HL-60/S4 (cell line): ENCODE results near the gene GABRR2.
"Not testable (repeated sequence)": the region's sequence is repeated elsewhere in the genome, so short reads cannot be mapped to it uniquely, and the experiment has no call there.

Experiments
- in situ Hi-C: fragments of 300-500 bp; cut with MboI; formaldehyde crosslinking; loops from 2 replicates; pipeline ENCODE4 v1.14.3; 2022; ENCODE audit warnings: low sequenced_read_pairs

The GABRR2 gene

DNA sequence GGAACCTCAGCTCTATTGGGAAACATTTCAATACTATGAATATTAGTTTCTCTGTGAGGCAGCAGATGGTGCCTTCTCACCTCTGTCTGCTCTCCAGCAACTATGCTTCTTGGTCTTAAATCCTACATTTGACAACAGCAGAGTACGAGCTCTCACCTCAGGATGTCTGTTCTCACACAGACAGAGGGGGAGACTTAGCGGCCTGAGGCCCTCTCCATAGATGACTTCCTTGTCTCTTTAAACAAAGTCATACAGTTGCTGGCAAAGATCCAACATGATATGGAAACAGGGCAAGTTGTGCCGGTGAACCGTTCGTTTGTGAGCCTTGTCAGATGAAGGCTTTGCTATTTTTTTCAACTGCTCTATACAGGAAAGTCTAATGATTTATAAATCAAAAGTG lies 54.3 kb downstream of the GABRR2 start:
- in situ Hi-C loops = no loop called here

DNA sequence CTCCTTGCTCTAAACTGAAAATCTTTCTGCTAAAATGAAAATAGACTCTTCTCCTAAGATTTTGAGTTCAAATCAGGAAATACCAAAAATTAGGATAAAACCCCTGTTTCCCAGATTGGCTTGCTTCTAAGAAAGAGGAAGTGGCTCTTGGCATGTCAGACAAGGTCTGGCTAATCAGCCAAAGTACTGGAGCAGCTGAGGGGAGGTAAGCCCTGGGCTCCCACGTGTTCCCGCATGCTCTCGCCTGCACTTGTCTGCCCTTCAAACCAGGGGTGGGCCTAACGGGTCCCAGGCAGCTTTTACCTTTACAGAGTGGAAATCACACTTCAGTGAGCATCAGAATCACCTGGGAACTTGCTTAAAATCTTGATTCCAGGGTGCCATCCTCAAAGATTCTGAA lies 54.8 kb downstream of the GABRR2 start:
- in situ Hi-C loops = no loop called here

DNA sequence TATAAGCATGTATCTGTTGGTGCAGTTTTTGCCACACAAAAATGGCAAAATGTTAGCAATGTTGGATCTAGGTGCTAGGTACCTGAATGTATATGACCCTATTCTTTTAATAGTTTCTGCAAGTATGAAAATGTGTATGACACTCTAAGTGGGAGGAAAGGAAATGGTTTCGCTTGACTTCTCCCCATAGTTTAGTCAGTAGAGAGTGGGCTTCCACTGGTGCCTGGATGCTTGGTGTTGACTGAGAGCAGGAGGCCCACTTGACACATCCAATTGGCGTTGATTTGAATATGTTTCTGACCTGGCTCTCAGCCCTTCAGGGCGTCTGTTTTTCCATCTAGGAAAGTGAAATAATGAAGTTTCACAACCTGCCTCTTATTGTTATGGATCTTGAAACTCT lies 56.2 kb downstream of the GABRR2 start:
- in situ Hi-C loops = no loop called here

DNA sequence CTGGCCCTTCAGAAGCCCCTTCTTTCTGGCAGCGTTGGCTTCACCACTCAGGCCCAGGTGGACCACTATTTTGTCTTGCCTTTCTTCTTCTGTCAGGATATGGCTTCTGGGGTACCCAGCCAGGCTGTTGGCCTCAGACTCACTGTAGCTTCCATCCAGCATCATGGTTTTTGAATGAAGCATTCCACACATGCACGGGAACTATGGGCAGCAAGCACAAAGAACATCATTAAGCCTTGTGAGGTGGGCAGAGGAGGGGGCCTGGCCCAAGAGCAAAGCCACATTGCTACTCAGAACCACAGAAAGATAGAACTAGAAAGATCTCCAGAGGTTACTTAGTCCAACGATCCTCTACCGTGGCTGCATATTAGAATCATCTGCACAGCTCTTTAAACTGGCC lies 57.3 kb downstream of the GABRR2 start:
- in situ Hi-C loops = no loop called here

DNA sequence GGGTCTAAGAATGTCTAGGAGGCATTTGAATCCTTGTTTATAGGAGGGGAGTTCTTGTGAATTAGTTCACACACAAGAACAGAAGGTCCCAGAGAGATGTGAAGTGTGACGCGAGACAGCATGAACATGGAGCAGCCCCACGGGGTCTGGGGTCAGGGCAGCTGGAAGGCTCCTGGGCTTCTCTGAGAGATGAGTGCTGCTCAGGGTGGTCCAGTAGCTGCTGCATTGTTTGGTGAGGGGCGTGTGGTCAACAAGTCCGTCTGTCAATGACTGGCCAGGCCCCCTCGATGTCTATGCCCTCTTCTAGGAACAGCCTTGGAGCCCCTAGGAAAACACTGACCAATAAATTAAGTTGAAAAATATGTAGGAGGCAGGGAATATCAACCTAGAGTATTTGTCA lies 57.8 kb downstream of the GABRR2 start:
- in situ Hi-C loops = no loop called here

DNA sequence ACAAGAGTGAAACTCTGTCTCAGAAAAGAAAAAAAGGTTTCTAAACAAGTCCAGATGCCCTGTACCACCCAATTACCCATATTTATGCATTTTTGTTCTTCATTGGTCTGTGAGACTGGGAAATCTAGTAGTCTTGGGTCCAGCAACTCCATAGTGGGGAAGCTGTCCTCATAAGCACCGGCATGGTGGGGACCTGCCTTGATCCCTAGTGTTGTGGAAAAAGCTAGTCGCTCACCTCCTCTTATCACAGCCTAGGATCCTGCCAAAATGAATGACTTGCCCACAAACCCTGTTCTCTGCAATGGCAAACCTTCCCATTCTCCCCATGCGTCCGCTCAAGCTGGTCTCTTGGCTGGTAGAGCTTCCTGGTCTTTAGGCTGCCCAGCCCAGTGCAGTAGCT lies 59.7 kb downstream of the GABRR2 start:
- in situ Hi-C loops = no loop called here

DNA sequence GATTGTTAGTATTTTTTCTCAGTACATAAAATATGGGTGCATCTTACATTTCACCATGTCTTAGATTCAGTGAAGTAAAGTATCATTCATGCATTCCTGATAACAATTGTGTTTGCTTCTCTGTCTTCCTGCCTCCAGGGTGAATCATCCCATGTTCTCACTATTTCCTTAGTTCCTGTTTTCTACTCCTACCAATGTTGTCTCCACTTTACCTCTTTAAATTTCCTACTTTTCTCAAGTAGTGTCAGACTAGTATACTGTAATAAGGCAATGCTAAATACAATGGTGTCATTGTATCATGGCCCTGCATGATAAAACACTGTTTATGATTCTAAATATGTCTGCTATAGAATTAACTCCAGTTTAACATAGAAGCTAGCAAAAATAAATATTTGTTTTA lies 60.5 kb downstream of the GABRR2 start:
- in situ Hi-C loops = no loop called here

DNA sequence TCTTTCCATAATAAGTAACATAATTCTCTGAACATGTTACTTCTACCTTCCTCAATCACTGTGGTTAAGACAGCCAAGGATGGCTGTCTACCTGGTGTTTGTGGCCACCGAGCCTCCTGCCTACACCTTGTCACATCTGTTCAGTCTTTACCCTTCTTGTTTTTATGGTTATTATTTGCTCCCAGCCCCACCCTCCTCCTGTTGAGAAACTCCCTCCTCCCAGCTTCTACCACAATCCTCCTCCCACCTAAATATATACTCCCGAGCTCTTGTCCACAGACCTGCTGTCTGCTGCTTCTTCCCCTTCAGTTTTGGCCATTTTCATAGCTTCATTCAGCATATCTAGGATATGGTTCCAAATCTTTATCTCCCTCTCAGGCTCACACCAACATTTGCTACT lies 62.2 kb downstream of the GABRR2 start:
- in situ Hi-C loops = no loop called here

DNA sequence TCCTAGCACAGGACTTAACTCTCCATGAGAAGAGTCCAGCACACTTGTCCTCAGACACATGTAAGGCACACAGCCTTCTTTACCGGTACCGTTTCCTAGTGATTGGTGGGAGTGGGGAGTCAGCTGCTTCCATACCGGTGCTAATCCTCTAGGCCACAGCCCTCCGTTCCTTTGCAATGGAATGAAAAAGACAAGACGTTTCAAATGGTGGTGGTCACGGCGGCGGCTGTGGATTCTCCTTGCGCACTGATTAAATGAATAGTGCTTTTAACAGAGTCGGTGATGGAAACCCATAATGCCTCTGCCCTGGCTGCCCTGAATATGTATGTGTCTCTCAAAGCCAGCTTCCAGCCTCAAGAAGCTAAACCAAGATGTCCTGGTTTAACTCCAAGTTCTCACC lies 63.1 kb downstream of the GABRR2 start:
- in situ Hi-C loops = no loop called here

DNA sequence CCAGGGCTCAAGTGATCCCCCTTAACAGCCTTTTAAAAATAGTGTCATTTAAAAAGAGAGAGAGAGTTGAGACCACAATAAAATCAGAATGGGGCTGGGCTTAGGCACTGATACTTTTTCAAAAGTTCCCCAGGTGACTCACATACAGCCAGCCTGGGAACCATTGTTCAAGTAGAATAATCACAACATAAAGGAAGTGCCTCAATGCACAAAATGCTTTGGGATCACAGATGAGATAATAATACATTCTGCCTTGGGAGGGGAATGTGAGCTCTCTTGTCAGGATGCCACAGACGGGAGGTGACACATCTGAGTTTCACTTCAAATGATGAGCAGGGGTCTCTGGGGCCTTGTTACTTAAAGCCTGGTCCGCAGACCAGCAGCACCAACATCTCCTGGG lies 63.9 kb downstream of the GABRR2 start:
- in situ Hi-C loops = no loop called here

DNA sequence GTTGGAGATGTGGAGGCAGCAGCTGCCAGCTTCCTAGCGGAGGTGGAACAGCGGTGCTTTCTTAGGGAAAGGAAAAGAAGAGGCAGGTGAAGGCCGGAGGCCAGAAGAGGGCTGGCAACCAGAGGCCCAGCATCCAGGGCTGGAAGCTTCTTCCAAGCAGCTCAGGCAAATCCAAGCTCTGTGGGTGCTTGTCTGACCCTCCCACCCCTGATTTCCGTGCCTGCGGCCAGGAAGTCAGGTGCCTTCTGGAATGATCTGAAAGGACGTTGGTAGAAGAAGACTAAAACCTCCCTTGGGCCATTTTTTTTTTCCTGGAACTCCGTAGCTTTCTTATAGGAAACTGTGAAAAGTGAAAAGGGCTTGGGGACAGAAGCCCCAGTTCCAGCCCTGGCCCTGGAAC lies 64.9 kb downstream of the GABRR2 start:
- in situ Hi-C loops = no loop called here

DNA sequence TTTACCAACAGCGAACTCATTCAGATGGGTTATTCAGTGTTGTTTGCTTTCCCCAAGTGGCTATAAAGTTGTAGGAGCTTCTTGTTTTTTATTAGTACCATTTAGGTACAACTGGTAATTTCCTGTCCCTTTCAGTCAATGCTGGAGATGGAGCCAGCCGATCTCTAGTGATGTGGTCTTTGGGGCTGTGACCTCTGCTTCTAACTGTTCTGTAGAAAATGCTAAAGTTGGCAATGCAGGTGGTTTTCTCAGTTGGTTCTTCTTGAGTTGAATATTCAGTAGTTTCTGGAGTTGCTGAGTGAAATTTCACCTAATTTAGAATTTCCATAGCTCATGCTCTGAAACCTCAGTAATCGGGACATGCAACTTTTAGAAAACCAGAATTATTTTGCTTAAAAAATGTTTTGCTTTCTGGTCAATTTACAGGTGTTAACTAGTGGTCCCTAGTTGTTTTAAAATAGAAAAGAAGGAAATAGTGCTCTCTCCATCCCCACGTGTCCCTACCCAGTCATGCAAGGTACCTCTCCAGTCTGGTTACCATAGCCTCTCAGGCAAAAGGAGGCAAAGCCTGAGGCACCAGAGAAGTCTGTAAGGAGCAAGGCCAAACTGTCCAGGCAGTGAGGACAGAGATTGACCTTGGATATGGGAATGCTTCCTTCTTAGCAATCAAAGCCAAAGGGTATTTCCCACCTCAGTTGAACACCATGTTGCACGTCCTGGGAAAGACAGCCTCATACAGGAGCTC lies 70.7 kb downstream of the GABRR2 start:
- in situ Hi-C loops = loop anchor here (5.0 kb wide), 1 partner anchor 262 kb away; no protein-coding TSS in a partner anchor

DNA sequence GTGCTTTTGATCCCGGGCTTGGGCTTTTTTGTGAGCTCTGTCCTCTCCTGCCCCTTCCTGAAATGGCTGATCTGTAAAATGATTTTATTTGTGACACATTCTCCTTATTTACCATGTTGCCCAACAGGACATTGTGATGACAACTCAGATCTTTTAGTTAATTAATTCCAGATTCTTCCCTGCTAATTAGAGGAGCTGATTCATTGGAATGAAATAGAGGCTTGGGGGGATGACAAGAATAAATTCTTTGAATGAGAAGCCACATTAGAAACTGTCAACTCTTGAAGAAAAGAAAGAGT lies 71.8 kb downstream of the GABRR2 start:
- in situ Hi-C loops = loop anchor here (5.0 kb wide), 1 partner anchor 261 kb away; no protein-coding TSS in a partner anchor

DNA sequence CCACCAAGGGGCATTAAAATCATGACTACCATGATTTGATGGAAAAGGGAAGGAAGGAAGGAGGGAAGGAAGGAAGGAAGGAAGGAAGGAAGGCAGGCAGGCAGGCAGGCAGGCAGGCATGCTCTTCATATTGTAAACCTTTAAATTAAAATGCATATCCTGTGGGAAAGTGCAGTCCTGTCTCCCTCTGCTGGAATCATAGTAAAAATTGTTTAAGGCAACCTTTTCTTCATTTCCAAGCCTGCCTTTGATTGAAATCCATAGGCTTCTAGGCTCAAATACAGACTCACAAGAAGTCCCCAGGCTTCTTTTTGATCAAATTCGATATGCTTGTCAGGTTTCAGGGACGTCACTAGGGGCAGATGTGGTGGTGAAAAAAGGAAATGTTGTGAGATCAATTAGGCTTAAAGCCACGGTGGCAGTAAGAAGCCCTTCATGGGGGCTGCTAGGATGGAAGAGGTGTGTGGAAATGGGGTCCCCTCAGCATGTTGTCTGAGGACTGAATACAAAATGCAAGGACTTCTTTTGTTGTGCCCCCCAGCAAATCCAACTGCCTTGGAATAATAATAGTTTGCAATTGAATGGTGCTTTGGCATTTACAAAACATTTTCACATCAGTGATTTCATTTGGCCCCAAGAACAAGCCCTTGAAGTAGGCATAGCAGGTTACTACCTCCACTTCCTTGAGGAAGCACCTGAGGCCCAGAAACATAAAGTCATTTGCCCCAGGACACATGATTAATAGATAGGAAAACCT lies 72.3 kb downstream of the GABRR2 start:
- in situ Hi-C loops = loop anchor here (5.0 kb wide), 1 partner anchor 260 kb away; no protein-coding TSS in a partner anchor

DNA sequence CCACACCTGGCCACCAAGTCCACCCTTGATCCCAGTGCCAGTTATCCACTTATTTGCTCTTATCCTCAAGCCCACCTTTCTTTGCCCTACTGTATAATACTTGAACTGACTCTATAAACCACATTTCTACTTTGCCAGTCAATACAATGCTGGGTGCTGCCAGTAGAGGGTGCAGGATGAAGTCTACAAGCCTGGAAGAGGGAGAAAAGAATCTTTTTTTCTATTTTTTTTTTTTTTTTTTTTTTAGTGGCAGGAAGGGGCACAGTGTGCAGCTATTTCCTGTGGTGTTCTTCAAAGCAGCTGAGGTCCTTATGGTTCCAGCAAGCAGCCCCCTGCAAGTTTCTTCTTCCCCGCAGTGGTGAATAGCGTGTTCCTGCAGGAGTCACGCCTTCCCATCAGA lies 75.8 kb downstream of the GABRR2 start:
- in situ Hi-C loops = no loop called here

DNA sequence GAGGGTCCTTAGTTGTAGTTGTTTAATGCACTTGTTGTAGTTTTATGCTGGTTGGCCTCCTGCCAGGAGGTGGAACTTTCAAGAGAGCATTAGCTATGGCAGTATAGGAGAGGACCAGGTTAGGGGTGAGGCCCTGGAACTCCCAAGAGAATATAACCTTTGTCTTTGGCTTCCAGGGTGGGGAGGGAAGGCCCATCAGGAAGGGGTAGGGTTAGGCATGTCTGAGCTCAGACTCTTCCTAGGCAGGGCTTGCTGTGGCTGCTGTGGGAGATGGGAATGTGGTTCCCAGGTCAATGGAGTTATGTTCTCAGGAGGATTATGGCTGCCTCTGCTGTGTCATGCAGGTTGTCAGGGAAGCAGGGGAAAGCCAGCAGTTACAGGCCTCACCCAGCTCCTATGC lies 77.9 kb downstream of the GABRR2 start:
- in situ Hi-C loops = no loop called here

DNA sequence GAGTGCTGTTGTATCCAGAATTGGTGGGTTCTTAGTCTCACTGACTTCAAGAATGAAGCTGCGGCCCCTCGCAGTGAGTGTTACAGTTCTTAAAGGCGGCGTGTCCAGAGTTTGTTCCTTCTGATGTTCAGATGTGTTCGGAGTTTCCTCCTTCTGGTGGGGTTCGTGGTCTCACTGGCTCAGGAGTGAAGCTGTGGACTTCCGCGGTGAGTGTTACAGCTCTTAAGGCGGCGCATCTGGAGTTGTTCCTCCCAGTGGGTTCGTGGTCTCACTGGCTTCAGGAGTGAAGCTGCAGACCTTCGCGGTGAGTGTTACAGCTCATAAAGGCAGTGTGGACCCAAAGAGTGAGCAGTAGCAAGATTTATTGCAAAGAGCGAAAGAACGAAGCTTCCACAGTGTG lies 81.5 kb downstream of the GABRR2 start:
- in situ Hi-C loops = not testable (repeated sequence)

DNA sequence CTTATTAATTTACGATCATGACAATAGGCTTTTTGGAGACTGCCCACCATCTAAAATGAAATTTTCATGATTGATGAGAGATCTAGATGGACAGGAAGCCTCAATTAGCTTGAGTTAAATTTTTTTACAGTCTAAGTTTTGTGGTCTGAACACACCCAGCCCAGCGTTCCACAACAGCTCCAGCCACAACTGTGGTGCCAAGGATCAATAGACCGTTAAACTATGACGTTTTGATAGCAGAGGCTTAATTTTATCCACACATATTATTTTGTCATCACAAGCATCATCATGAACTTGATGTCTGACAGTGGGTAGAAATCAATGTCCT lies 92.4 kb downstream of the GABRR2 start:
- in situ Hi-C loops = no loop called here

DNA sequence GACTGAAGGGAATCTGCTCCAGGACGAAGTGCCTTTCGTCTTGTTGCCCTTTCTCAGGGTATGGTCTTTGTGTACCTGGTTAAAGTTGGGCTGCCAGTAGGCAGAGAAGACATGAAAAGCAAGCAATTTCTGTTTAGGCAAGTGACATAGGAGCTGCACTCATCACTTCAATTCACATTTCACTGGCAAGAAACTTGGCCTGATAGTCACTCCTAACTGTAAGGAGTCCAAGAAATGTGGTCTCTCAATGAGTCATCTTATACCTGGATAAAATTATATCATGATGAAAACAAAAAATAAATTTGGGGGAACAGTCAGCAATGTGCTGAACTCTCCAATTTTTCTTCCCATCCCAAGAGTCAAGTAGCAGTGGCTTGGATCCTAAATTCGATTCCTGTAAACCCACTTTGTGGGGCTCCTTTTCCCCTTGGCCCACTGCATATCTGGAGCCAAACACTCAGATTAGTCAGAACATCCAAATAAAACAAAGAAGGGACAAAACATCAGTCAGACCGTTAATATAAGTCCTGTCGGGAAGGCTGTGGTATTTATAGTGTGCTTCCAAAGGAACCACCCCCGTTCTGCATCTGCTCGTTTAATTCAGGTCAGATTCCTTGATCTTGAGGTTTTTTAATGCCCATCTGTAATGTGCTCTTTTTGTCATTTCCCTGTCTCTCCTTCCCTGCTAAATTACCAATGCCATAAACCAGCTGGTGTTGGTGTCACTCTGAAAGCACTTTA lies 93.0 kb downstream of the GABRR2 start:
- in situ Hi-C loops = no loop called here

DNA sequence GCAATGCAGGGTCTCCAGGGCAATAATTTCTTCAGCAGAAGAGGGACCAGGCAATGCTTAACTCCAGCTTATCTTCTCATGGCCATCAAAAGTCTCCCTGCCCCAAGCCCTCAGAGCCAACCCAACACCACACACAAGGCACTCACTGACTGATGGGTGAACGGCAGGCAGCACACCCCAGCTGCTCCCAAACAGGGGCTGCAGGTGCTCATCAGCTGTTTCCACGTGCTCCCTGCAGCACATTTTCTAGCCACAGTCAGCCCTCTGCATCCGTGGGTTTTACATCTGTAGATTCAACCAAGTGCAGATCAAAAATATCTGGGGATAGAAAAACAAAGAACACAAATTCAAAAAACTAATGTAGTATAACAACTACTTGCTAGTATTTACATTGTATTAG lies 94.0 kb downstream of the GABRR2 start:
- in situ Hi-C loops = no loop called here

DNA sequence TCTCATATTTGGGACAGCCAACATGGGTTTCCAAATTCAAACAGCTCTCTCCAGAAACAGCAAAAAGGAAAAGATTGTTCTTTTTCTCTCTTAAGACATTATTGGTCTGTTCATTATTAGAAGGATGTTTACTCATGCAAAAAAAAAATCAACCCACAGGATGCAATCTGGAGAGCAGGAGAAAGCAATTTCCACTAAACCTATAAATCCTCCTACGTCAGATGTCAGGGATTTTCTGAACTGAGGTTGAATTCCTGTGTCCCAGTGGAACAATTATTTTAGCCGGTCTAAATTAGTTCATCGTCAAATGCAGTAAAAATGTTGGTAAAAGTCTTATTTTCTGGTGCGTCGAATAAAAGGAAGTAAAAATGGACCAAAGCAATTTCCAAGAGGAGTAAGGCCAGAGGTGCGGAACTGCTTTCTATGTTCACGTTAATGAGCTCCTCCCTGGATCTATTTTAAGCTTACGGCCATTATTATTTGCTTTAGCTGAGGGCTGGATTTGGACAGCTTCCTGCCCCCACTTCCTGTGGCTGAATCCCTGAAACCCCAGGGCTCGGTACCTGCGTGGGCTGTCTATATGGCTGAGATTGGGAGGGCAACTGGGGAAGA lies 97.7 kb downstream of the GABRR2 start, which contains the start of gene GABRR1:
TSS of gene GABRR1 (minus strand) at position 60 of the 612 bp plus-strand sequence. CDS start at position 24, 36 bp downstream.
- in situ Hi-C loops = no loop called here
